ENCODE data around the gene FUT3.
"Not testable (repeated sequence)": the region's sequence is repeated elsewhere in the genome, so short reads cannot be mapped to it uniquely, and the experiment has no call there.

Gene FUT3

DNA sequence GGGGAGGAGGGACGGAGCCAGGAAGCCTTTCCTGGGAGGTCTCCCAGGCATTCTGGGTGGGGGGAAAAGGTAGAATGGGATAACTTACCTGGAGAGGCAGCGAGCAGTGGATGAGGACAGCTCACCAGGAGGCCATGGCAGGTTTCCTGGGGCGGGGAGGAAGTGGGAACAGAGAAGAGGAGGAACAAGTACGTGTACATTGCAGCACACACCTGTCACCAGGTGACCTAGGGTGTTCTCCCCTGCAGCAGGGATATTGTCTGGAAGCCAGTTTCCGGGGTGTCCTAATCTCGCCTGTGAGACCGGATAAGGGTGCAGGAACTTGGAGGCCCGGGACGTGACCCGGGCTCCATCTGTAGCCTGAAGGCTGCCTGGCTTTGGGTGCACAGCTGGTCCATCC, at the start of gene FUT3:
Gene FUT3 (minus strand): TSS at position 148 of the 400 bp plus-strand sequence.
- in situ Hi-C loops (cut with MboI; ENCODE audit: low sequenced_read_pairs) = no loop called here

DNA sequence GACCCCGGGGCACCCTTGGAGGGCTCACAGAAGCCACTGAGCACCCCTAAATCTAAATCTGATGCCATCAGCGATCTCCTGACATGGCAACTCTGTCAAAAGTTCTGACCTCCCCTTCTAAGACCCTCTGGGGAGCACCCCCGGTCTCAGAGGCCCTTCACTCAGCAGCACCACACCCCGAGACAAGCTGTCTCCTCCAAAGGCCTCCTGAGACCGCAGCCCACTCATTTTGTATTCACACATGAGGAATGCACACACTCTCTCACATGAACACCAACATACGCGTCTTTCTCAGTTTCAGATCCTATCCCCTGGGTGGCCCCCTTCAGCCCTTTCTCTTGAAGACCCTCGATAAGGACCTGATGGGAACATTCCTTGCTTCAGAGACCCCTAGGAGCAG, 49.7 kb upstream of the FUT3 start:
- in situ Hi-C loops (cut with MboI; ENCODE audit: low sequenced_read_pairs) = no loop called here

DNA sequence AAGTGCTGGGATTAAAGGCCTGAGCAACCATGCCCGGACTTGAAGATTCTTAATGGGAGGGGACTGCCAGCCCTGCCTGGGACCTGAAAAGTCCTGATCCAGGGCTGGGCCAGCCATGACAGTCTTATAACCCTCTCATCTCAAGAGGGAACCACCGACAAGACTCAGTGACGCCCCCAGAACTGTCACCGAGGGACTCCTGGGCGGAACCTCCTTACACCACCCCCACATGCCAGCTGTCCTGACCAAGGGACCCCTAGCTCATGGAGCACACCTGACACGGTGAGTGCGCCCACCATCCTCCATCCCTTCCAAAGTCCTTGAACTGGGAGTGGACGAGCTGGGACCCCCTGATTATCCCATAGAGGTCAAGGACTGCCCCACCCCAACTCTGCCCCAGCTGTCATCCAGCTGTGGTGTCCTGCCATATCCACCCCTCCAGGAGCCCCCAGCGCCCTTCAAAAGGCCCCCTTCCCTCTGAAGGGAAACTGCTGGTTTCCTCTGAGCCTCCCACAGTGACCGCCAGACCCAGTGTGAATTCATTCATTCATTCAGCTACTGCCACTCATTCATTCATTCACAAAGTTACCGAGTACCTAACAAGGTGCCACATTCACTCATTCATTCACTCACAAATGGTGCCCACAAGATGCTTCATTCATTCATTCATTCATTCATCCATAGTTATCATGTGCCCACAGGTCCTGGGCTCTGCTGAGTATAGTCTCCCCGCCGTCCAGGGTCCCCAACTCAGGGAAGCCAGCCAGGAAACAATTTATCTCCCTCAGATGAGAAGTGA, 48.7 kb upstream of the FUT3 start:
- in situ Hi-C loops (cut with MboI; ENCODE audit: low sequenced_read_pairs) = no loop called here

DNA sequence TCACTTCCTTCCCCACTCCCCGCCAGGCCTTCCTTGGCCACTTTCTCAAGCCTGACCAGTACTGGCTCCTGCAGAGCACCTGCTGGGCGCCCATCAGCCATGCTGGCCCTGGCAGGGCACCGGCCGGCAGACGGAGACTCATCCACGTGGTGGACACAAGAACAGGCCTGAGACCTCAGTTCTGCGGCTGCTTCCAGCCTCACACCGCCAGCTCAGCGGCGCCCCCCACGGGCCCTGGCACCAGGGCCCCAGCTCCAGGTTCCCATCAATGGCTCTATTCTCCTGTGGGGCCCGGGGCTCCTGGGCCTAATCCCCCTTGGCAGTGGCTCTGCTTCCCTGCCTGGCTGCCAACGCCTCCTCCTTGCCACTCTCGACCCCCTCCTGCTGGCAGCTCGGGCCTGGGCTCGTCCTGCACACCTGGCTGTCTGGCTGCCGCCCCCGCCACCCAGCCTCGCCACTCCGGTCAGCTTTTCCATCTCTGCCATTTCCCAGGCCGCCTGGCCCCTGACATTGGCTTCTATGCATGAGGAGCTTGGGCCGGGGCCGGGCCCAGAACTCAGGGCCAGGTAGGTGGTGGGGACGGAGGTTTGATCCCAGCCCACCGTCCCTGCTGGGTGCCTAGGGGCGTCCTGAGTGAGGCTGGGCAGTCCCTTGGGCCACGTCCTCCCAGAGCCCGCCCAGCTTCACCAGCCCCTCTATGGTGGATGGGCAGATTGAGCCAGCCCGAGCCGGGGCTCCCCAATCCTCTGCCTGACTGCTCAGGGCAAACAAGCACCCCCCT, 46.1 kb upstream of the FUT3 start:
- in situ Hi-C loops (cut with MboI; ENCODE audit: low sequenced_read_pairs) = no loop called here

DNA sequence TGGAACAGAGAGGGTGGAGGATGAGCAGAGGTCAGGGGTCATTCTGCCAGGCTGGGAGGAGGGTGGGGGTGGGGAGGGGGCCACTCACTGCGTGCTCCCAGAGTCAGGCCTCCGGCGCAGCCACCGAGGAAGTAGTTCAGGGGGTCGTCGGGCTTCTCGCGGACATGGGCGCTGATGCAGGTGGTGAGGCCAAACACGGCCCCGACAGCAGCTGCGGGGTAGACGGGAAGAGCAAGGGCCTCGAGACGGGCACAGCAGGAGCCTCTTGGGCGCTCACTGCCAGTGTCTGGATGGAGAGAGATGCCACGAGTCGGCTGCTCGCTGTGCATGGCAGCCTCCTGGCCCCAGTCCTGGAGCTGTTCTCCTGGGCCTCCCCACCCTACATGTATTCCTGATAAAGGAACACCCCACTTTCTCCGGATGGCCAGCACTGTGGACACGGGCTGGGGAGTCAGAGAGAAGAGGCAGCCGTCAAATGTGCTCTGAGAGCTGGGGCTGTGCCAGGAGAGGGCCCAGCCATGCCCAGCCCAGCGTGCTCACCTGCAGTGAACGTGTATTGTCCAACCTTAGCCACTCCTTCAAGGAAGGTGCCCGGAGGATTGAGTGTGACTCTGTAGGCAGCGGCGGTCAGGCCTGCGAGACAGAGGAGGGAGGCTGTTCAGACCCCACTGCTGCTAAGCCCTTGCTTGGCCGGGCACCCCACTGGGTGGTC, 45.3 kb upstream of the FUT3 start:
- in situ Hi-C loops (cut with MboI; ENCODE audit: low sequenced_read_pairs) = no loop called here

DNA sequence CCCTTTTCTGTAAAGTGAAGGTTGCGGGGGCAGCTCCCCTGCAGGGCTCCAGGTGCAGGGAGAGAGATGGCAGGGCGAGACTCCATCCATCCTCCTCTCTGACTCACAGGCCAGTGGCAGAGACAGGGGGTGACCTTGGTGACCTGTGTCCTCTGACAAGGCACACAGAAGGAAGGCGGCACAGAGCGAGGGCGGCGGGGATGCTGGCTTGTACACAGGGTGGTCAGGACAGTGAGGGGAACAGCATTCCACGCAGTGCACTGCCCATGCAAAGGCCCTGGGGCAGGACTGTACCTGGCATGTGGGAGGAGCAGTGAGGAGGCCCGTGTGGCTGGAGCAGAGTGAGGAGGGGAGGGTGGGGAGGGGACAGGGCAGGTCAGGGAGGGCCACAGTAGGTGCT, 44.6 kb upstream of the FUT3 start:
- in situ Hi-C loops (cut with MboI; ENCODE audit: low sequenced_read_pairs) = no loop called here

DNA sequence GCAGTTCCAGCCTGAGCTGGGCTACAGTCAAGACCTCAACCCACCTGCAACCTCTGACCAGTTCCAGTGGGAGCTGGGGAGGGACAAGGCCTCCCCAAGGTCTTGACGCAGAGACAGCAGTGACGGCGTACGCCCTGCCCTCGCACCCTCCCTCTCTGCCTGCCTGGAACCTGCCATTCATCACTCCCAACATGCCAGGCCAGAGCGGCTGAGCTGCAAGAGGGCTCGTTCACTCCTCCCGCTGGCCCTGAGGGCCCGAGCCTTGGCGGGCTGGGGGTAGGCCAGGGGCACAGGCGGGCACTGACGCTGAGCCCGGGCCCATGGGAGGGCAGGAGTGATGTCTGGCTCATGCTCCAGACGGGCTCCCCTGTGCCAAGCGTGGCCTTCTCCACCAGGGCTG, 44.2 kb upstream of the FUT3 start:
- in situ Hi-C loops (cut with MboI; ENCODE audit: low sequenced_read_pairs) = no loop called here

DNA sequence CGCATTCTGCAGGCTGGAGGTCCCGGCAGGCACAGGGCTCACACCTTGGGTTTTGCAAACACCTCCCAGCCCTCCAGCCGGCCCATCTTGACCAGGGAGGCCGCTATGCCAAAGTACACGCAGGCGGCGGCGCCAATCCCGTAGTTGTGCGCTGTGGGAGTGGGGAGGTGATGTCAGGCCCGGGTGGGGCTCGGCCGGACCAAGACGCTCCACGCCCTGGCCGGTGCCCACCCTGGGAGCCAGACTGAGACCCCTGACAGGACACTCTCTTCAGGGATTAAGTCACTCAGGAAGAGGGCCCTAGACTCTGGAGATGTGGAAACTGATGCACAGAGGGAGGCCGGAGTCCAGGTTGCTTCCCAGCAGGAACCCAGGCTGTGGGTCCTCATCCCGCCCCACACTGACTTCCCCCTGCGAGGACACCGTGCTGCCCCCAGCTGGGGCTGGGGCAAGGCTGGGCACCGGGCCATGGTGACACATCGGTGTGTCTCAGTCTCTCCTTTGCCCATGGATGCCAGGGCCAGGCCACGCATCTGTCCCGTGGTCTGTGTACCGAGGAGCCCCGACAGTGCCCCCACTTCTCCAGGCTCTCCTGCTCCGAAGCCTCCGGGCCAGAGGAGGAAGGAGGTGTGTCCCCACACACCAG, 43.6 kb upstream of the FUT3 start:
- in situ Hi-C loops (cut with MboI; ENCODE audit: low sequenced_read_pairs) = no loop called here

DNA sequence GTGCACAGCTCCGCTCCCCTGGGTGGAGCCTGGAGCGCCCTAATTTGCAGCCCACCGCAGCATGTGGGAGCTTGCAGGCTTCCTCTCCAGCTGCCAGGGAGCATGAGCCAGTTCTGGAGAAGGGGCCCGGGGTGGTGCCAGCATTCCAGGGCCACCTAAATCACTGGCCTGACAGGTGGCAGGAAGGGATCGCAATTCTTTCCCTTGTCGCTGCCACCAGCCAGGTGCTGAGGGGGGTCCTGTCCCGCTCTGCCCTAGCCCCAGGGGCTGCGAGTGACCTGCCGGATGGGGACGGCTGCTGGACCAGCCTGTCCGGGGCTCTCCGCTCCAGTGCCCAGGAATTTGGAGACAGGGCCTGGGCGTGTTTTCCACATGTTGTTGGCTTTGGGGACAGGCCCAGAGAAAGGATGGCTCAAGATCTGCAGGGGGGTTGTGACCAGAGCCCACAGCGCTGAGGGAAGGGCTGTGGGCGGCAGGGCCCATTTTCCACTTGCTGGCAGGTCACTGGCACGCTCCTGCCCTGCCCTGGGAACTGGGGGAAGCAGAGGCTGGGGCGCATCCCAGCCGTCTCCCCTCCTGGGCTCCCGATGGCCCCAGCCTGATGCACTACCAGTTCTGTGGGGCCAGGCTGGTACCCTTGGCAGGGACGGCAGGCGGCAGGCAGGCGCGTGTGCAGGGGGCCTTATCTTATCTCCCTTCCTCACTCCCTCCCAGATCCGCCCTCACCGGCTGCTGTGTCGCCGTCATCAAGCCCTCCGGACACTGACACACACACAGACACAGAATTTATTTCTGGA, 42.9 kb upstream of the FUT3 start:
- in situ Hi-C loops (cut with MboI; ENCODE audit: low sequenced_read_pairs) = no loop called here

DNA sequence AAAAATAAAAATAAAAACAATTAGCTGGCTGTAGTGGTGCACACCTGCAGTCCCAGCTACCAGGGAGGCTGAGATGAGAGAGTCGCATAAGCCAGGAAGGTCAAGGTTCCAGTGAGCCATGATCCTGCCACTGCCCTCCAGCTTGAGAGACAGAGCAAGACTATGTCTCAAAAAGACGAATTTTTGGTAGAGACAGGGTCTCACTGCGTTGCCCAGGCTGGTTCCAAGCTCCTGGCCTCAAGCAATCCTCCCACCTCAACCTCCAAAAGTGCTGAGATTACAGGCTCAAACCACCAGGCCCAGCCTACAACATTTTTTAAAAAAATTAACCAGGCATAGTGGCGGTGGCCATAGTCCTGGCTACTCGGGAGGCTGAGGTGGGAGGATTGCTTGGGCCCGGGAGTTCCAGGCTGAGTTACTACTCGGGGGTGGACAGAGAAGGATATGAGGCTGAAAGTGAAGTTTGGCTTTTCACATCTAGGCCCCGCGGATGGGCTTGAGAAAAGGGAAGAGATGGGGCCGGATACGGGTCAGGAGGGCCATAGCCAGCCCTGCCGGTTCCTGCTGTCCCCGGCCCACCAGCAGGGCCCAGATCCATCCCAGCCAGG, 42.2 kb upstream of the FUT3 start:
- in situ Hi-C loops (cut with MboI; ENCODE audit: low sequenced_read_pairs) = no loop called here

DNA sequence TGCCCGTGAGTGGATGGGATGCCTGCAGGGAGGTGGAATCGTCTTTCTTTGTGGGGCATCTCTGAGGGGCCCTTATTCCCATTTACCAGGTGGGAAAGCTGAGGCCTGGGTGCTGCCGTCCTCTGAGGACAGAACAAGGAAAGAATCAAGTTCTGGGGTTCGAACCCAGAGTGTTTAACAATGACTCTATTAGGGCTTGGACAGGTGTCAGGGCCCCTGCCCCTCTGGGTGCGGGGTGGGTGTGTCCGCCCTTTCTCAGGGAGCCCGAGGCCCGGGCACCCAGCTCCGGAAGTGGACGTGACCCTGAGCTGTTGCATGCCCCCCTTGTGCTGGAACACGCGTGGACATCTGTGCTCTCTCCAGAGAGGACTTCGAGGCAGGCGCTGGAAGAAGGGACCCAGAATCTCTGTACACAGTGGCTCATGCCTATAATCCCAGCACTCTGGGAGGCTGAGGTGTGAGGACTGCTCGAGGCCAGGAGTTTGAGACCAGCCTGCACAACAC, 41.6 kb upstream of the FUT3 start:
- in situ Hi-C loops (cut with MboI; ENCODE audit: low sequenced_read_pairs) = no loop called here

DNA sequence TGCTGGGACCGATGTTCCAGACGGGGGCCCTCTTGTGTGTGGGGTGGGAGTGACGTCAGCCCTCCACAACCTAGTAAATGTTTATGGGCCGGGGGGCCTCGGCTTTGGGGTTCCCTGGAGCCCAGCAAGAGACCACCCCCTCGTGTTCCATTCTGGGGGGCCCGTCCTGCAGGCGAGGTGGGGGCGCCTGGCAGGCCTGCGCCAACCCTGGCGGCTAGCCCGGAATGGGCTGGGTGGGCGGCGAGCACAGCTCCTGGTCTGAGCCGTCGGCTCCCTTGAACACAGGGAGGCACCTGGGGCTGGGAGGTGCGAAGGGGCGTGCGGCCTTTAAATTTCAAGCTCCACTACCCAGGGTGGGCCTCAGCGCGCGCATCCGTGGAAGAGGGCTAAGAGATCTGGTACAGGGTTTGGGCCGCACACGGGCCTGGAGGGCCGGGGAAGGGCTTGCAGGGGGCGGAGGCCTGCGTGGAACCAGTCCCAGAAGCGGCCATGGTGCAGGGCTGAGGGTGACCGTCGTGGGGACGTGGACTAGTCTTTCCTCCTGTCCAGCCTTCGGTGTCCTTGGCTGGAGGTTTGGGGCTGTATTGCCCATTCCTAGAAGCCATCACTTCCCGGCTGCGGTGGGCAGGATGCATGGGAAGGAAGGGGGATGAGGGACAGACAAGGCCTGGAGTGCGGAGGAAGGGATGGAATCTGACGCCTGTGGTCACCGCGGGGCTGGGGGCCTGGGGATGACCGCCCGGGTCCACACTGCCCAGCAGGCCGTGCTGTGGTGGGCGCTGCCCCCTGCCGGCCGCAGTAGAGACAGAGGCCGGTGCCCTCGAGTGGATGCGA, 40.9 kb upstream of the FUT3 start:
- in situ Hi-C loops (cut with MboI; ENCODE audit: low sequenced_read_pairs) = no loop called here

DNA sequence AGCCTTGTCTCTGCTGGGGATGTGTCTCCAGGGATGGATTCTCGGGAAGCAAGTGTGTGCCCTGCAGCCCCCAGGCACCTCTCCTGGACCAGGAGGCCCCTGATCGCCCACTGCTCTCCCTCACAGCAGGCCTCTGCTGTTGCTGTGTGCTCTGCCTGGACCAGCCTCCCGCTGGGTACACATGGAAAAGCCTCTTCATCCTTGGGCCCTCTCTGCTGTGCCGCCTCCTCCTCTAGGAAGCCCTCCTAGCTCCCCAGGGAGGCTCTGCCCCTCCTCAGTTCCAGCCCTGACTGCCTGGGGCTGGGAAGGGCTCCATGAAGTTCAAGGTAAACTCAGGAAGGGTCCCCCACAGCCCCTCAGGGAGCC, 40.3 kb upstream of the FUT3 start:
- in situ Hi-C loops (cut with MboI; ENCODE audit: low sequenced_read_pairs) = no loop called here

DNA sequence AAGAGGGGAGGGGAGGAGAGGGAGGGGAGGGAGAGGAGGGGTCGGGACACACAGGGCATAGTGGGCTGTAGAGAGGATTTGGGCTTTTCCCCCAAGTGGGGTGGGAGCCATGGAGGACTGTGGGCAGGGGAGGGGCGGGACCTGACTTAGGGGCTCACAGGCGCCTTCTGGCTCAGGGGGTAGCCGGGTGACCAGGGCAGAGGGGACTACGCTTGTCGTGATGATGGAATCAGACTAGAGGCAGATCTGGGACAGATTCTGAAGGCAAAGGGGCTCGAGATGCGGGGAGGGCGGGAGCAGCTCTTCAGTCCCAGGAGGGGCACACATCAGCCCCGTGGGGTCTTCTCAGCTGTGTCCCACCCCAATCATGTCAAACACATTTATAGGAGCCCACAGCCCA, 38.9 kb upstream of the FUT3 start:
- in situ Hi-C loops (cut with MboI; ENCODE audit: low sequenced_read_pairs) = no loop called here

DNA sequence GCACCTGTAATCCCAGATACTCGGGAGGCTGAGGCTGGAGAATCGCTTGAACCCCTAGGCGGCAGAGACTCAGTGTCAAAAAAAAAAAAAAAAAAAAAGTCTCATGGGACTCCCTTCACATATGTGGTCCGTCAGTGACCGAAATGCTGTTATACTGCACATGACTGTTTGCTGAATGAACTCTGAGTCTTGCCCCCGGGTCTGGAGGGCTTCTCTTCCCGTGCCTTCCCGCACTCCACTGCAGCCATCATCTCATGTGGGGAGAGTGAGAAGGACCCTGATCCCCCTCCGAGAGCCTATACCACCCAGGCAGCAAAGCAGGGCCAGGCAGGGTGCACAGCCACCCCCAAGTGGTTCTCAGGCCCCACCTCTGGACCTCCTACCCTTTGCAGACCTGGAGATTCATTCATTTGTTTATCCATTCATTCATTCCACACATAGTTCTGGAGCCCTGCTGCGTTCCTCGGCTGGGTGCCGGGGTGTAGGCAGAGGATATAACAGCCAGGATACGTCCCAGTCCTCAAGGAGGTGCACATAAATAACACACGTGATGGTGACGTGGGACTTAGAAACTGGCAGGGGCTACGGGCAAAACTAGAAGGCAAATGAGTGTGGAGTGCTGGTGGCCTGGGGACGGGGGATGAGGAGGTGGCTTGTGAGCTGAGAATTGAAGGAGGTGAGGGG, 38.2 kb upstream of the FUT3 start:
- in situ Hi-C loops (cut with MboI; ENCODE audit: low sequenced_read_pairs) = no loop called here

DNA sequence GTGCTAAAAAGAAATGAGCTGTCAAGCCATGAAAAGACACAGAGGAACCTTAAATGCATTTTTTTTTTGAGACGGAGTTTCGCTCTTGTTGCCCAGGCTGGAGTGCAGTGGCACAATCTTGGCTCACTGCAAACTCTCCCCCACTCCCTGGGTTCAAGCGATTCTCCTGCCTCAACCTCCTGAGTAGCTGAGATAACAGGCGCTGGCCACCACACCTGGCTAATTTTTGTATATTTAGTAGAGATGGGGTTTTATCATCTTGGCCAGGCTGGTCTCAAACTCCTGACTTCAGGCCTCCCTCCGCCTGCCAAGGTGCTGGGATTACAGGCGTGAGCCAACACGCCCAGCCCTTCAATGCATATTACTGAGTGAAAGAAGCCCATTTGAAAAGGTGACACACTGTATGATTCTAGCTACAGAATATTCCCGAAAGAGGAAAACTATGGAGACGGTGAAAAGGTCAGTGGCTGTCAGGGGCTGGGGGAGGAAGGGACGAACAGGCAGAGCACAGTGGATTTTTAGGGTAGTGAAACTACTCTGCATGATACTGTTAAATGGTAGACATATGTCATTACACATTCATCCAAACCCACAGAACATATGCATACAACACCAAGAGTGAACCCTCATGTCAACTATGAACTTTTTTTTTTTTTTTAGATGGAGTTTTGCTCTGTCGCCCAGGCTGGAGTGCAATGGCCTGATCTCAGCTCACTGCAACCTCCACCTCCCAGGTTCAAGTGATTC, 33.0 kb upstream of the FUT3 start:
- in situ Hi-C loops (cut with MboI; ENCODE audit: low sequenced_read_pairs) = not testable (repeated sequence)

DNA sequence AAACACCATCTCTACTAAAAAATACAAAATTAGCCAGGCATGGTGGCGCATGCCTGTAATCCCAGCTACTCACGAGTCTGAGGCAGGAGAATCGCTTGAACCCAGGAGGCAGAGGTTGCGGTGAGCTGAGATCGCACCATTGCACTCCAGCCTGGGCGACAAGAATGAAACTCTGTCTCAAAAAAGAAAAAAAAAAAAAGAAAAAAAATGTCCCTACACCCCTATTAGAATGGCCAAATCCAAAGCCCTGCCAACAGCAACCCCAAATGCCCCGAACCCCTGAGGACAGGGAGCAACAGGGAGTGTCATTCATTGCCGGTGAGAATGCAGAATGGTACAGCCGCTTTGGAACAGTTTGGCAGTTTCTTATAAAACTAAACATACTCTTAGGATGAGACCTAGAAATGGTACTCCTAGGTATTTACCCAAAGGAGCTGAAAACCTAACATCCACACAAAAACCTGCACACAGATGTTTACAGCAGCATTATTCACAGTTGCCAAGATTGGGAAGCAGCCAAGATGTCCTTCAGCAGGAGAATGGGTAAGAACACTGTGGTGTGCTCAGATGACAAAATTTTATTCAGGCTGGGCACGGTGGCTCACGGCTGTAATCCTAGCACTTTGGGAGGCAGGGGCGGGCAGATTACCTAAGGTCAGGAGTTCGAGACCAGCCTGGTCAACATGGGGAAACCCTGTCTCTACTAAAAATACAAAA, 32.1 kb upstream of the FUT3 start:
- in situ Hi-C loops (cut with MboI; ENCODE audit: low sequenced_read_pairs) = not testable (repeated sequence)

Measured in hTERT RPE-1 (cell line).